NCI-H345 treated with DMSO at 0.1 percent for 48 hours (cell line): ENCODE measurements around the gene ZNF451.
"Not testable (repeated sequence)": the region's sequence is repeated elsewhere in the genome, so short reads cannot be mapped to it uniquely, and the experiment has no call there.

Source experiments
- DNase-seq: peaks from one replicate; lab custom pipeline; 2025; ENCODE audit not compliant: unreplicated experiment; lab: John Stamatoyannopoulos, UW

The ZNF451 gene

GRCh38 chr6:57091375-57091774 lies 1.4 kb downstream of the ZNF451 start:
- DNase-seq = not testable (repeated sequence)

DNA sequence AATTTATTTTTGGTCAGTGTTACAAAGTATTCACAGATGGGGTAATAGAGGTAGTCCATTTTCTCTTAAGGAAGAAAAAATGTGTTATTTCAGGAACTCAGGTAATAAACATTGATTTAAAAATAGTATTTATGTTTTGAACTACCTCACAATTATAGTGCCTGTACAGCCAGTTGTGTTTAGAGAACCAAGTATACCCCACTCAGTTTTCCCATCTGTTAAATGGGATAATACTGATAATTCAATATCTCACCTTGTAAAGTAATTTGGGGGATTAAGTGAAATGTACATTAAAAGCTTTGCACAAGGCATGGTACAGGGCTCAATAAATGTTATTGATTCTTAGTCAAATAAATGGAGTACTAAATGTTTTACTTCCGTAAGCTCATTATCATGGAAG lies 4.7 kb downstream of the ZNF451 start:
- DNase-seq = no peak

DNA sequence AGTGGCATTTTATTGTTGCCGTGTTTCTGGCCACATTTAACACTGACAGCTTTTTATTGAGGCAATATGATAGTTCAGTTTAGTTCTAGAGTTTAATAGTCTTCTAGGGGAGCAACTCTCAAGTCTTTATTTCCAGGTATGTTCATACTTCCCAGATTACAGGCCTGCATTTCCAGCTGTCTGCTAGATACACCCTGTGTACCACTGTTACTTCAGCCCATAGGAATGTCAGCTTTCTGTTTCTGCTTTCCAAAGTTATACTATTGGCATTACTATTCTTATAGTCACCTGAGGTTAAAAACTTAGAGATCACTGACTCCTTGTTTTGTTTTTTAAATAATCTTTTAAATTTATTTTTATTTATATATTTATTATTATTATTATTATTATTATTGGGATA lies 7.6 kb downstream of the ZNF451 start:
- DNase-seq = no peak

- DNase-seq = no peak
Measured at GRCh38 chr6:57102976-57103375, 13.0 kb downstream of the ZNF451 start.

GRCh38 chr6:57104336-57104735 lies 14.3 kb downstream of the ZNF451 start:
- no peak for DNase-seq

- no peak for DNase-seq
Measured at GRCh38 chr6:57106990-57107389, 17.0 kb downstream of the ZNF451 start.

- no peak for DNase-seq
Measured at GRCh38 chr6:57108691-57109090, 18.7 kb downstream of the ZNF451 start.

- no peak for DNase-seq
Measured at GRCh38 chr6:57109880-57110279, 19.9 kb downstream of the ZNF451 start.

DNA sequence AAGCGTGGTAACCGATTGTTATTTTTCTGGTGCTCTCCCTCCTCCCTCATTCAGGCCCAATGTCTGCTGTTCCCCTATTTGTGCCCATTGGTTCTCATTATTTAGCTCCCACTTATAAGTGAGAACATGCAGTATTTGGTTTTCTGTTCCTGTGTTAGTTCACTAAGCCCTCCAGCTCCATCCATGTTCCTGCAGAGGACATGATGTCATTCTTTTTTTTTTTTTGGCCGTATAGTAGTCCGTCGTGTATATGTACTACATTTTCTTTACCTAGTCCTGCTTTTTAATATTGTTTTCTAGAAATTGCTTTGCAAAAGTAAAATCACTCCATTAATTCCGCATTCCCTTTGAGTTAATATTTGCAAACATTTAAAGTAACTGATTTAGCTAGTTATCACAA lies 23.1 kb downstream of the ZNF451 start:
- no peak for DNase-seq

DNA sequence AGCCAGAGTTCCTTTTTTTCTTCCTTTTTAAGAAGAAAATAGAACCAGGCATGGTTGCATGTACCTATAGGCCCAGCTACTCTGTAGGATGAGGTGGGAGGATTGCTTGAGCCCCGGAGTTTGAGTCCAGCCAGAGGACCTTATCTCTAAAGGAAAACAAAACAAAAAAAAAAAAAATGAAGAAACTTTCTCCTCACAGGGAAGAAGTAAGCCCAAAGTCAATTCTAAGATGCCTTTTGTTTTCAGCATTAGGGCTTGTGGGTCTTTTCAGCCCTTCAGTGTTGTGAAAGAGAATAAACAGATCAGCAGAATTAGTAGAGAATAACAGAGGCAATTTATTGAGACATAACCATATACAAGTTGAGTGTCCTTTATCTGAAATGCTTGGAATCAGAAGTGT lies 26.8 kb downstream of the ZNF451 start:
- DNase-seq = no peak

DNA sequence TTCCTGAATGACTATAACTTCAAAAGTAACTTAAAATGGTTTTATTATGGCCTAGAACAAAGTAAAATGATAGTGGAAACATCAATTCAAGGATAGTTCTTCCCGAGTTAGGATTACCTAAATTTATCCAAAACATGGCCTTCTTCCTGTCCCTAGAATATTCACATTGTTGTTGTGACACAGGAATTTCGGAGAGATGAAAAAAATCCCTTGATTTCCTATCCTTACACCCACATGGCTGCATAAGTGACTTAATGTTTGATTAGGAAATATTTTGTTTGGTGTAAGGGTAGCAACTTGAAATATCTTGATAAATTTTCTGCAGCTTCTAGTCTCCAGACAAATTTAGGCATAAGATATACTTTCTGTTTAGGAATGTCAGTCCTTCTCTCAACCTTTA lies 27.8 kb downstream of the ZNF451 start:
- no peak for DNase-seq

DNA sequence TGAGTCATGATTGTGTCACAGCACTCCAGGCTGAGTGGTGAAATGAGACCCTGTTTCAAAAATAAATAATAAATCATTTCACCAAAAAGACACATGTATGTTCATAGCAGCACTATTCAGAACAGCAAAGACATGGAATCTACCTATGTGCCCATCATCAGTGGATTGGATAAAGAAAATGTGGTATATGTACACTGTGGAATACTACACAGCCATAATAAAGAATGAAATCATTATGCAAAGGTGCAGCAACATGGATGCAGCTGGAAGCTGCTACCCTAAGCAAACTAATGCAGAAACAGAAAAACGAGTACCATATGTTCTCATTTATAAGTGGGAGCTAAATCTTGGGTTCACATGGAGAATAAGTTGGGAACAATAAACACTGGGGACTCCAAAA lies 33.1 kb downstream of the ZNF451 start:
- DNase-seq = no peak

GRCh38 chr6:57127763-57128162 lies 37.8 kb downstream of the ZNF451 start:
- no peak for DNase-seq

- no peak for DNase-seq
Measured at GRCh38 chr6:57130661-57131177, 40.7 kb downstream of the ZNF451 start.

DNA sequence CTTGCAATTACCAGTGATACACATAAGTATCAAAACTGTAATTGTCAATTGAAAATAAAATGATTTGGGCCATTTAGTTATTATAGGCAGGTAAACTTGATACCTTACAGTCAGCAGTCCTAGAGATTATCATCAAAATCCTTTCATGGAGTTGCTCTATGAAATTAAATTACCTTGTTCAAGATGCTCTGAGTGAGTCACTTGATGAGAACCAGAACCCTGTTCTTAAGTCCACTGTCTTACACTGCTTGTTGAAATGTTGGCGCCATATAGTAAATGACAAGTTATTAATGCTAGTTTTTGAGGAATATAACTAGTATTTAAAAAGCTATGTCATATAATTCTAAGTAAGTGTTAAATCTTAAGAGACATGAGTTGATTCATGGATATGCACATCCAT lies 45.0 kb downstream of the ZNF451 start:
- DNase-seq = no peak

DNA sequence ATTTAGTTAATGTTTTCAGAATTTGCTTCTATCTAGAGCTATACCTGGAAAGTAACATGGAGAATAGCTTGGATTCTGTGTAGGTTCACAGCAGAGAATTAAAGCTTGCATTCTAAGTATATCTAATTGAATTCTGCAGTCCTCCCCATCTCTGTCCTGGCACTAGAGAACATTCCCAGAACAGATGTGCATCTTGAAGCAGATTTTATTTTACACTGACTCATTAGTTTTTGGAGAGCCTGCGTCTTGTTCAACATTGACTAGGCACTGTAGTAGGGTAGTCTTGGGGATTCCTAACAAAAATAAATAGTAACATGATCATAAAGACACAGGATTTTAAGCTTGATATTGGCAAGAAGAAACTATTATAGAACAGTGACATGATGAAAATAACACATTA lies 45.9 kb downstream of the ZNF451 start:
- DNase-seq = no peak

DNA sequence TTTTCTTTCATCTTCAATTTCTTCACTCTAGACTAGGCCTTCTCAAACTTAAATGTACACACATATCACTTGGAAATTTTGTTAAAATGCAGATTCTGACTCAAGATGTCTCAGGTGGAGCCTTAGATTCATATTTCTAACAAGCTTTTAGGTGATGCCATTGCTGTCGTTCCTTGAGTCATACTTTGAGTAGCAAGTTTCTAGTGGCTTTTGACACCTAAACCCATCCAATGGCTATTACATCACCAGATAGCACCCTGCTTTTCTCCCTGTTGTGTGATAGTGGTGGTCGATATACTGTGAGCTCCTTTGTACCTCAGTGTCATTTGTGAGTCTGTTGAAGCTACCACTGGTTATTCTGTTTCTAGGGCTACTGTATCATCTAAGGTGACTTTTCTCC lies 47.4 kb downstream of the ZNF451 start:
- no peak for DNase-seq

- DNase-seq = no peak
Measured at GRCh38 chr6:57138026-57138425, 48.0 kb downstream of the ZNF451 start.

- no peak for DNase-seq
Measured at GRCh38 chr6:57141451-57142177, 51.6 kb downstream of the ZNF451 start.

DNA sequence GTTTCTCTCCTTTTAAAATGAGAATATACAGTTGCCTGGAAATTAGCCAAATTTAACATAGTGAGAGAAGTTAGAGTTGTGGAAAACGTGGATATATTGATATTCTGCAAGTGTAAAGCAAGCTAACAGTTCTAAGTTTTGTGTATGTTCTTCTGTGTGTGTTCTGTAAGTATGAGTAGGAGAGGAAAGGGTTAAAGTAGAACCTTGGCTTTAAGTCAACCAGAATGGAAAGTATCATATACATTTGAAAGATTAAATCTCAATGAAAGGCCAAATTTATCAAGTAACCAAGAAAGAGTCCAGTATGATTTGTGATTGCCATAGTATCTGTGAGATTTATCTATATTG lies 52.2 kb downstream of the ZNF451 start:
- DNase-seq = no peak

DNA sequence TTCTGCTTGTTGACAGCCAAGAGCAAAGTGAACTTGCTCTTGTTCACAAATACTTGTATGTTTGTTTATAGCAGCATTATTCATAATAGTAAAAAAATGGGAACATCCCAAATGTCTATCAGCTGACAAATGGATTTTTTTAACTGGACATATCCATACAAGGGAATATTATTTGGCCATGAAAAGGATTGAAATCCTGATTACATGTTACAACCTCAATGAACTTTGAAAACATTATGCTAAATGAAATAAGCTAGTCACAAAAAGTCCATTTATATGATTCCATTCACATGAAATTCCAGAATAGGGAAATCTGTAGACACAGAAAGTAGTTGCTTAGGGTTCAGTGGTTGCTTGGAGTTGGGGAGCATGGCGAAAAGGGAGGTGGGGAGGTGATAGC lies 53.7 kb downstream of the ZNF451 start:
- no peak for DNase-seq

DNA sequence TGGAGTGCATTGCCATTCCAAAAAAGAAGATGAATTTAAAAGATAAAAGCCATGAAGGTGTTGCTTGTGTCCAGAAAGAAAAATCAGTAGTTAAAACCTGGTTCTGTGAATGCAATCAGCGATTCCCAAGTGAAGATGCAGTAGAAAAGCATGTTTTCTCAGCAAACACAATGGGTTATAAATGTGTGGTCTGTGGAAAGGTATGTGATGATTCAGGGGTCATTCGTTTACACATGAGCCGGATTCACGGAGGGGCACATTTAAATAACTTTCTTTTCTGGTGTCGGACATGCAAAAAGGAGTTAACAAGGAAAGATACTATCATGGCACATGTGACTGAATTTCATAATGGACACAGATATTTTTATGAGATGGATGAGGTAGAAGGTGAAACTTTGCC lies 57.4 kb downstream of the ZNF451 start:
- no peak for DNase-seq
